ENCODE measurements around the gene NANP. TPM values are rescaled to one million over a fixed set of nuclear protein-coding genes. Genes with fewer than 3 reads are reported as not detected.

NANP gene
- total and polyA plus RNA-seq, 2 of the 13 experiments (the other 11 are each of a cell fraction or from before 2014, with no cell fraction given): 8.9 to 21.5 TPM

DNA sequence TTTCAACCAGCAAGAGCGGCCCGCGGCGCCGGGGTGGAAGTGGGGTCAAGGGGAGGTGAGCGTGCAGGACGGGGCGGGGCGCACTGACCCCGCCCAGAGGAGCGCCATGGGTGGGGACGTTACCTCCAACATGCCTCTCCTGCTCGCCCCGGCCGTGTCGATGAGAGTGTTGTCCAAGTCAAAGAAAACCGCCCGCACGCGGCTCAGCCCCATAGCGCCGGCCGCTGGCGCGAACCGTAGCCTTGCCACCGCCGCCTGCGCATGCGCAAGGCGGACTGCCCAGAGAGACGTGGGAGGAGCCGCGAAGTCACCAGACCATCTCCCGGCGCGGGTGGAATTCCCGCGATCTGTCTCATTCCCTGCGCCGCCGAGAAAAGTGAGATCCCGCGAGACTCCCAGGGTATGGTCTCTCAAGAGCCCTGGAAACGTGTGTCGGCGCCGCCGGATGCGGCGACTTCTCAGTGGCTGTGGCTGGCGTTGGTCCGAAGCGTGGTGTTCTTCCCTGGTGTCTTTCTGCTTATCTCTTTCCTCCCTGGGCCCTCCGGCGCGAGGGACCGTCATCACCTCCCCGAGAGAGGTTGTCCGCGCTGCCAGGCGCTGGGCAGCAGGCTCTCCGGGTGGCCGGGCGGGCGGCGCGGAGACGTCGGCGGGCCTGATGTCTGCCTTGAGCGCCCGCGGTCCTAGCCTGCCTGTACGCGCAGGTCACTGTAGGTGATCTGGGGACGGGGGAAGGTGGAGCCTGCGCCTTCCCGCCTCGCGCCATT, at the start of gene NANP (continued):
- TF ChIP-seq, protein P1, sequence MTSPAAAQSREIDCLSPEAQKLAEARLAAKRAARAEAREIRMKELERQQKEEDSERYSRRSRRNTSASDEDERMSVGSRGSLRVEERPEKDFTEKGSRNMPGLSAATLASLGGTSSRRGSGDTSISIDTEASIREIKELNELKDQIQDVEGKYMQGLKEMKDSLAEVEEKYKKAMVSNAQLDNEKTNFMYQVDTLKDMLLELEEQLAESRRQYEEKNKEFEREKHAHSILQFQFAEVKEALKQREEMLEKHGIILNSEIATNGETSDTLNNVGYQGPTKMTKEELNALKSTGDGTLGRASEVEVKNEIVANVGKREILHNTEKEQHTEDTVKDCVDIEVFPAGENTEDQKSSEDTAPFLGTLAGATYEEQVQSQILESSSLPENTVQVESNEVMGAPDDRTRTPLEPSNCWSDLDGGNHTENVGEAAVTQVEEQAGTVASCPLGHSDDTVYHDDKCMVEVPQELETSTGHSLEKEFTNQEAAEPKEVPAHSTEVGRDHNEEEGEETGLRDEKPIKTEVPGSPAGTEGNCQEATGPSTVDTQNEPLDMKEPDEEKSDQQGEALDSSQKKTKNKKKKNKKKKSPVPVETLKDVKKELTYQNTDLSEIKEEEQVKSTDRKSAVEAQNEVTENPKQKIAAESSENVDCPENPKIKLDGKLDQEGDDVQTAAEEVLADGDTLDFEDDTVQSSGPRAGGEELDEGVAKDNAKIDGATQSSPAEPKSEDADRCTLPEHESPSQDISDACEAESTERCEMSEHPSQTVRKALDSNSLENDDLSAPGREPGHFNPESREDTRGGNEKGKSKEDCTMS (CRISPR knock-in tag; conservative IDR thresholded peaks at IDR 0.05): 0 out of 2 replicates have a peak, but pooled peaks have one; percentile 25
- TF ChIP-seq NFE2 (CRISPR knock-in tag; IDR thresholded peaks at IDR 0.05) (no peak), ELF3 (CRISPR knock-in tag; IDR thresholded peaks at IDR 0.05) (peak; percentile 60), ZSCAN20 (CRISPR knock-in tag; IDR thresholded peaks at IDR 0.05; ENCODE audit: borderline replicate concordance) (peak; percentile 70; the same call in 1 of the 2 replicates), YEATS2 (CRISPR knock-in tag; IDR thresholded peaks at IDR 0.05; ENCODE audit: borderline replicate concordance) (peak; percentile 99), SRSF9 (IDR thresholded peaks at IDR 0.05; ENCODE audit: borderline replicate concordance, insufficient read depth, low read depth, low read length, poor library complexity, severe bottlenecking) (no peak), ZNF781 (CRISPR knock-in tag; IDR thresholded peaks at IDR 0.05; ENCODE audit: borderline replicate concordance, not compliant biosample characterization) (peak; percentile 100), CBX2 (IDR thresholded peaks at IDR 0.05; ENCODE audit: low read depth, low read length) (no peak), CBX2 (CRISPR knock-in tag; IDR thresholded peaks at IDR 0.05; ENCODE audit: low read depth) (peak; percentile 100), TP53 (CRISPR knock-in tag; conservative IDR thresholded peaks at IDR 0.05) (peak; percentile 74; the same call in 1 of the 2 replicates), TSC22D2 (CRISPR knock-in tag; IDR thresholded peaks at IDR 0.05; ENCODE audit: borderline replicate concordance) (peak; percentile 92; the same call in 1 of the 2 replicates)
- TF ChIP-seq, protein P2, sequence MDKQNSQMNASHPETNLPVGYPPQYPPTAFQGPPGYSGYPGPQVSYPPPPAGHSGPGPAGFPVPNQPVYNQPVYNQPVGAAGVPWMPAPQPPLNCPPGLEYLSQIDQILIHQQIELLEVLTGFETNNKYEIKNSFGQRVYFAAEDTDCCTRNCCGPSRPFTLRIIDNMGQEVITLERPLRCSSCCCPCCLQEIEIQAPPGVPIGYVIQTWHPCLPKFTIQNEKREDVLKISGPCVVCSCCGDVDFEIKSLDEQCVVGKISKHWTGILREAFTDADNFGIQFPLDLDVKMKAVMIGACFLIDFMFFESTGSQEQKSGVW (CRISPR knock-in tag; IDR thresholded peaks at IDR 0.05; ENCODE audit: borderline replicate concordance): peak; percentile 97
- TF ChIP-seq, protein P3, sequence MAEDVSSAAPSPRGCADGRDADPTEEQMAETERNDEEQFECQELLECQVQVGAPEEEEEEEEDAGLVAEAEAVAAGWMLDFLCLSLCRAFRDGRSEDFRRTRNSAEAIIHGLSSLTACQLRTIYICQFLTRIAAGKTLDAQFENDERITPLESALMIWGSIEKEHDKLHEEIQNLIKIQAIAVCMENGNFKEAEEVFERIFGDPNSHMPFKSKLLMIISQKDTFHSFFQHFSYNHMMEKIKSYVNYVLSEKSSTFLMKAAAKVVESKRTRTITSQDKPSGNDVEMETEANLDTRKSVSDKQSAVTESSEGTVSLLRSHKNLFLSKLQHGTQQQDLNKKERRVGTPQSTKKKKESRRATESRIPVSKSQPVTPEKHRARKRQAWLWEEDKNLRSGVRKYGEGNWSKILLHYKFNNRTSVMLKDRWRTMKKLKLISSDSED (CRISPR knock-in tag; IDR thresholded peaks at IDR 0.05): peak; percentile 99
- TF ChIP-seq, protein P4, sequence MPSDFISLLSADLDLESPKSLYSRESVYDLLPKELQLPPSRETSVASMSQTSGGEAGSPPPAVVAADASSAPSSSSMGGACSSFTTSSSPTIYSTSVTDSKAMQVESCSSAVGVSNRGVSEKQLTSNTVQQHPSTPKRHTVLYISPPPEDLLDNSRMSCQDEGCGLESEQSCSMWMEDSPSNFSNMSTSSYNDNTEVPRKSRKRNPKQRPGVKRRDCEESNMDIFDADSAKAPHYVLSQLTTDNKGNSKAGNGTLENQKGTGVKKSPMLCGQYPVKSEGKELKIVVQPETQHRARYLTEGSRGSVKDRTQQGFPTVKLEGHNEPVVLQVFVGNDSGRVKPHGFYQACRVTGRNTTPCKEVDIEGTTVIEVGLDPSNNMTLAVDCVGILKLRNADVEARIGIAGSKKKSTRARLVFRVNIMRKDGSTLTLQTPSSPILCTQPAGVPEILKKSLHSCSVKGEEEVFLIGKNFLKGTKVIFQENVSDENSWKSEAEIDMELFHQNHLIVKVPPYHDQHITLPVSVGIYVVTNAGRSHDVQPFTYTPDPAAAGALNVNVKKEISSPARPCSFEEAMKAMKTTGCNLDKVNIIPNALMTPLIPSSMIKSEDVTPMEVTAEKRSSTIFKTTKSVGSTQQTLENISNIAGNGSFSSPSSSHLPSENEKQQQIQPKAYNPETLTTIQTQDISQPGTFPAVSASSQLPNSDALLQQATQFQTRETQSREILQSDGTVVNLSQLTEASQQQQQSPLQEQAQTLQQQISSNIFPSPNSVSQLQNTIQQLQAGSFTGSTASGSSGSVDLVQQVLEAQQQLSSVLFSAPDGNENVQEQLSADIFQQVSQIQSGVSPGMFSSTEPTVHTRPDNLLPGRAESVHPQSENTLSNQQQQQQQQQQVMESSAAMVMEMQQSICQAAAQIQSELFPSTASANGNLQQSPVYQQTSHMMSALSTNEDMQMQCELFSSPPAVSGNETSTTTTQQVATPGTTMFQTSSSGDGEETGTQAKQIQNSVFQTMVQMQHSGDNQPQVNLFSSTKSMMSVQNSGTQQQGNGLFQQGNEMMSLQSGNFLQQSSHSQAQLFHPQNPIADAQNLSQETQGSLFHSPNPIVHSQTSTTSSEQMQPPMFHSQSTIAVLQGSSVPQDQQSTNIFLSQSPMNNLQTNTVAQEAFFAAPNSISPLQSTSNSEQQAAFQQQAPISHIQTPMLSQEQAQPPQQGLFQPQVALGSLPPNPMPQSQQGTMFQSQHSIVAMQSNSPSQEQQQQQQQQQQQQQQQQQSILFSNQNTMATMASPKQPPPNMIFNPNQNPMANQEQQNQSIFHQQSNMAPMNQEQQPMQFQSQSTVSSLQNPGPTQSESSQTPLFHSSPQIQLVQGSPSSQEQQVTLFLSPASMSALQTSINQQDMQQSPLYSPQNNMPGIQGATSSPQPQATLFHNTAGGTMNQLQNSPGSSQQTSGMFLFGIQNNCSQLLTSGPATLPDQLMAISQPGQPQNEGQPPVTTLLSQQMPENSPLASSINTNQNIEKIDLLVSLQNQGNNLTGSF (CRISPR knock-in tag; IDR thresholded peaks at IDR 0.05): peak; percentile 98
- TF ChIP-seq, protein P5, sequence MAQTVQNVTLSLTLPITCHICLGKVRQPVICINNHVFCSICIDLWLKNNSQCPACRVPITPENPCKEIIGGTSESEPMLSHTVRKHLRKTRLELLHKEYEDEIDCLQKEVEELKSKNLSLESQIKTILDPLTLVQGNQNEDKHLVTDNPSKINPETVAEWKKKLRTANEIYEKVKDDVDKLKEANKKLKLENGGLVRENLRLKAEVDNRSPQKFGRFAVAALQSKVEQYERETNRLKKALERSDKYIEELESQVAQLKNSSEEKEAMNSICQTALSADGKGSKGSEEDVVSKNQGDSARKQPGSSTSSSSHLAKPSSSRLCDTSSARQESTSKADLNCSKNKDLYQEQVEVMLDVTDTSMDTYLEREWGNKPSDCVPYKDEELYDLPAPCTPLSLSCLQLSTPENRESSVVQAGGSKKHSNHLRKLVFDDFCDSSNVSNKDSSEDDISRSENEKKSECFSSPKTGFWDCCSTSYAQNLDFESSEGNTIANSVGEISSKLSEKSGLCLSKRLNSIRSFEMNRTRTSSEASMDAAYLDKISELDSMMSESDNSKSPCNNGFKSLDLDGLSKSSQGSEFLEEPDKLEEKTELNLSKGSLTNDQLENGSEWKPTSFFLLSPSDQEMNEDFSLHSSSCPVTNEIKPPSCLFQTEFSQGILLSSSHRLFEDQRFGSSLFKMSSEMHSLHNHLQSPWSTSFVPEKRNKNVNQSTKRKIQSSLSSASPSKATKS (CRISPR knock-in tag; IDR thresholded peaks at IDR 0.05): peak; percentile 99; the same call in 1 of the 2 replicates

All from HepG2 (cell line).